SJCRH30 (cell line): ENCODE measurements around the gene GLB1L2. TPM values are rescaled to one million over a fixed set of nuclear protein-coding genes. Genes with fewer than 3 reads are reported as not detected.
"Not testable (repeated sequence)": the region's sequence is repeated elsewhere in the genome, so short reads cannot be mapped to it uniquely, and the experiment has no call there.

Source experiments
- DNase-seq, 2 experiments: peaks; one replicate each; pipeline ENCODE4 v3.0.0-alpha.2; 2015 to 2020
- H3K27ac ChIP-seq: fragments of 250-450 bp; sonication (Bioruptor Pico); 2 replicates; pipeline ENCODE4 v1.5.1; 2020; ENCODE audit warnings: mild to moderate bottlenecking, moderate library complexity
- H3K27me3 ChIP-seq: fragments of 250-450 bp; sonication (Bioruptor Pico); 2 replicates; pipeline ENCODE4 v1.5.1; 2020; ENCODE audit warnings: mild to moderate bottlenecking, moderate library complexity
- H3K36me3 ChIP-seq: fragments of 250-450 bp; sonication (Bioruptor Pico); 2 replicates; pipeline ENCODE4 v1.5.1; 2020; ENCODE audit warnings: mild to moderate bottlenecking, moderate library complexity
- H3K4me1 ChIP-seq: fragments of 250-450 bp; sonication (Bioruptor Pico); 2 replicates; pipeline ENCODE4 v1.5.1; 2020; ENCODE audit warnings: mild to moderate bottlenecking, moderate library complexity
- H3K4me3 ChIP-seq: fragments of 250-450 bp; sonication (Bioruptor Pico); 2 replicates; pipeline ENCODE4 v1.5.1; 2020; ENCODE audit warnings: mild to moderate bottlenecking, moderate library complexity
- H3K9me3 ChIP-seq: fragments of 250-450 bp; sonication (Bioruptor Pico); replicated peaks from 2 replicates; pipeline ENCODE4 v1.5.1; 2020; ENCODE audit warnings: mild to moderate bottlenecking, moderate library complexity
- total RNA-seq: library from RNA; depleted of rRNA; stranded (reverse); fragments of >200 nt; shearing (Covaris generic); gene quantifications from 2 replicates; pipeline ENCODE4 v1.2.3, GENCODE V29; 2014

The GLB1L2 gene
- total RNA-seq, 1 experiment from 2014 or later = not detected

GRCh38 chr11:134338068-134338467, 6.3 kb downstream of the GLB1L2 start:
- Histone ChIP-seq H3K4me1 (no peaks in the 10 kb centered on the region), H3K9me3 (no peaks in the 10 kb centered on the region), H3K27ac (no peak overlapping the region), H3K36me3 (no peaks in the 10 kb centered on the region), H3K27me3 (no peaks in the 10 kb centered on the region), H3K4me3 (no peak overlapping the region)
- no peak for DNase-seq

GRCh38 chr11:134338654-134339053, 6.9 kb downstream of the GLB1L2 start:
- DNase-seq = no peak
- Histone ChIP-seq H3K27me3 (no peaks in the 10 kb centered on the region), H3K4me1 (no peaks in the 10 kb centered on the region), H3K27ac (no peak overlapping the region), H3K36me3 (no peaks in the 10 kb centered on the region), H3K4me3 (no peak overlapping the region), H3K9me3 (no peaks in the 10 kb centered on the region)

- no peak for DNase-seq
- H3K9me3 ChIP-seq = no peaks in the 10 kb centered on the region
- H3K27ac ChIP-seq = no peak overlapping the region
- no peaks in the 10 kb centered on the region for H3K4me1 ChIP-seq
- no peak overlapping the region for H3K4me3 ChIP-seq
- H3K36me3 ChIP-seq = no peaks in the 10 kb centered on the region
- H3K27me3 ChIP-seq = no peaks in the 10 kb centered on the region
These were observed 8.0 kb downstream of the GLB1L2 start for GRCh38 chr11:134339756-134340155.

- H3K27me3 ChIP-seq = peaks cover under 1% of the 10 kb centered on the region; the same call in 1 of the 2 replicates
- H3K36me3 ChIP-seq = no peaks in the 10 kb centered on the region
- H3K4me3 ChIP-seq = no peak overlapping the region
- H3K4me1 ChIP-seq = no peaks in the 10 kb centered on the region
- no peak overlapping the region for H3K27ac ChIP-seq
- H3K9me3 ChIP-seq = no peaks in the 10 kb centered on the region
- no peak for DNase-seq
These were observed 8.7 kb downstream of the GLB1L2 start for GRCh38 chr11:134340354-134340964.

GRCh38 chr11:134341805-134342571, 10.2 kb downstream of the GLB1L2 start:
- no peak overlapping the region for H3K4me3 ChIP-seq
- H3K9me3 ChIP-seq = no peaks in the 10 kb centered on the region
- DNase-seq = no peak
- peaks cover 4% of the 10 kb centered on the region; the same call in 1 of the 2 replicates for H3K27me3 ChIP-seq
- no peak overlapping the region for H3K27ac ChIP-seq
- H3K36me3 ChIP-seq = no peaks in the 10 kb centered on the region
- no peaks in the 10 kb centered on the region for H3K4me1 ChIP-seq

GRCh38 chr11:134342572-134343340, 11.0 kb downstream of the GLB1L2 start:
- H3K36me3 ChIP-seq = no peaks in the 10 kb centered on the region
- H3K27me3 ChIP-seq = peaks cover 4% of the 10 kb centered on the region; the same call in 1 of the 2 replicates
- H3K27ac ChIP-seq = no peak overlapping the region
- H3K4me3 ChIP-seq = no peak overlapping the region
- H3K9me3 ChIP-seq = no peaks in the 10 kb centered on the region
- no peak for DNase-seq
- H3K4me1 ChIP-seq = no peaks in the 10 kb centered on the region

GRCh38 chr11:134343646-134344045, 11.9 kb downstream of the GLB1L2 start:
- no peaks in the 10 kb centered on the region for H3K9me3 ChIP-seq
- DNase-seq = no peak

GRCh38 chr11:134344497-134345236, 12.9 kb downstream of the GLB1L2 start:
- H3K4me1 ChIP-seq, H3K4me3 ChIP-seq, H3K36me3 ChIP-seq, H3K9me3 ChIP-seq, DNase-seq, H3K27ac ChIP-seq, H3K27me3 ChIP-seq: not testable (repeated sequence)

More at GRCh38 chr11:134343646-134344045, 11.9 kb downstream of the GLB1L2 start:
- H3K4me3 ChIP-seq = no peak overlapping the region
- peaks cover 4% of the 10 kb centered on the region; the same call in 1 of the 2 replicates for H3K27me3 ChIP-seq
- no peak overlapping the region for H3K27ac ChIP-seq
- H3K36me3 ChIP-seq = no peaks in the 10 kb centered on the region
- no peaks in the 10 kb centered on the region for H3K4me1 ChIP-seq

GRCh38 chr11:134345237-134345550, 13.4 kb downstream of the GLB1L2 start:
- Histone ChIP-seq H3K4me3 (no peak overlapping the region), H3K27me3 (peaks cover 4% of the 10 kb centered on the region; the same call in 1 of the 2 replicates), H3K36me3 (no peaks in the 10 kb centered on the region), H3K9me3 (no peaks in the 10 kb centered on the region), H3K27ac (no peak overlapping the region), H3K4me1 (no peaks in the 10 kb centered on the region)
- DNase-seq = no peak

- peaks cover 4% of the 10 kb centered on the region for H3K27me3 ChIP-seq
- no peak overlapping the region for H3K27ac ChIP-seq
- no peaks in the 10 kb centered on the region for H3K4me1 ChIP-seq
- H3K36me3 ChIP-seq = no peaks in the 10 kb centered on the region
- no peak overlapping the region for H3K4me3 ChIP-seq
- DNase-seq = no peak
- H3K9me3 ChIP-seq = no peaks in the 10 kb centered on the region
These were observed 14.6 kb downstream of the GLB1L2 start for GRCh38 chr11:134346101-134346975.

GRCh38 chr11:134346976-134347350, 15.2 kb downstream of the GLB1L2 start:
- Histone ChIP-seq H3K36me3 (no peaks in the 10 kb centered on the region), H3K9me3 (no peaks in the 10 kb centered on the region), H3K27me3 (peaks cover 11% of the 10 kb centered on the region), H3K27ac (no peak overlapping the region), H3K4me3 (no peak overlapping the region), H3K4me1 (no peaks in the 10 kb centered on the region)
- no peak for DNase-seq

GRCh38 chr11:134347441-134347840, 15.7 kb downstream of the GLB1L2 start:
- Histone ChIP-seq H3K4me3 (no peak overlapping the region), H3K4me1 (no peaks in the 10 kb centered on the region), H3K27ac (no peak overlapping the region), H3K36me3 (no peaks in the 10 kb centered on the region), H3K9me3 (no peaks in the 10 kb centered on the region), H3K27me3 (peaks cover 11% of the 10 kb centered on the region)
- no peak for DNase-seq

- Histone ChIP-seq H3K4me3 (no peak overlapping the region), H3K27ac (no peak overlapping the region), H3K27me3 (peaks cover 11% of the 10 kb centered on the region), H3K9me3 (no peaks in the 10 kb centered on the region), H3K36me3 (no peaks in the 10 kb centered on the region), H3K4me1 (no peaks in the 10 kb centered on the region)
- DNase-seq = no peak
These were observed 17.5 kb downstream of the GLB1L2 start for GRCh38 chr11:134349109-134349801.
